Measurements from ENCODE around the gene MMP27. TPM values are rescaled to one million over a fixed set of nuclear protein-coding genes. Genes with fewer than 3 reads are reported as not detected.
"Not testable (repeated sequence)": the region's sequence is repeated elsewhere in the genome, so short reads cannot be mapped to it uniquely, and the experiment has no call there.

The MMP27 gene, protein sequence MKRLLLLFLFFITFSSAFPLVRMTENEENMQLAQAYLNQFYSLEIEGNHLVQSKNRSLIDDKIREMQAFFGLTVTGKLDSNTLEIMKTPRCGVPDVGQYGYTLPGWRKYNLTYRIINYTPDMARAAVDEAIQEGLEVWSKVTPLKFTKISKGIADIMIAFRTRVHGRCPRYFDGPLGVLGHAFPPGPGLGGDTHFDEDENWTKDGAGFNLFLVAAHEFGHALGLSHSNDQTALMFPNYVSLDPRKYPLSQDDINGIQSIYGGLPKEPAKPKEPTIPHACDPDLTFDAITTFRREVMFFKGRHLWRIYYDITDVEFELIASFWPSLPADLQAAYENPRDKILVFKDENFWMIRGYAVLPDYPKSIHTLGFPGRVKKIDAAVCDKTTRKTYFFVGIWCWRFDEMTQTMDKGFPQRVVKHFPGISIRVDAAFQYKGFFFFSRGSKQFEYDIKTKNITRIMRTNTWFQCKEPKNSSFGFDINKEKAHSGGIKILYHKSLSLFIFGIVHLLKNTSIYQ
- total RNA-seq = not detected

GRCh38 chr11:102705626-102706025 is at the start of gene MMP27:
MMP27 (minus strand) TSS chr11:102705769; CDS start chr11:102705714, 55 bp downstream.
- H3K27ac Mint-ChIP-seq = no peak within 1 kb of the TSS
- CTCF ChIA-PET = no interaction called here
- no peak within 1 kb of the TSS for H3K4me3 Mint-ChIP-seq

DNA sequence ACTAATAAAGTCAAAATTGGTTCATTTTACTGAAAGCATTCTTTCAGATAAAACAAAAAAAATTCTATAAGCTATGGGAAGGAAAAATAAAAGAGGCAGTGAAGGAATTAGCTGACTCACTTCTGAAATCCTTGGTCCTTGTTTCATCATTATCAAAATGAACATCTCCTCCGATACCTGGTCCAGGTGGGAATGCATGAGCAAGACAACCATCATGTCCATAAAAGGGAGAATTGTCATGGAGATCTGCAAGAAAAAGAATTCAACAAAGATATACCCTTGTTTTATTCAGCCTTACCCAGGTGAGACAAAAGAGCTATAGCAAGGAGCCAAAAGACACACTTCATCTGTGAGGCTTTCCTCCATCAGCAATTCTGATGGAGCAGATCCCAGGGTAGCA is 47.7 kb upstream of the MMP27 start:
- peaks cover 4% of the 10 kb centered on the region for H3K9me3 Mint-ChIP-seq
- no peak overlapping the region for H3K27ac Mint-ChIP-seq
- no peaks in the 10 kb centered on the region for H3K4me1 Mint-ChIP-seq (ENCODE audit: low read depth)
- H3K27me3 Mint-ChIP-seq (ENCODE audit: low read depth) = peaks cover 14% of the 10 kb centered on the region
- CTCF ChIA-PET = no interaction called here
- no peaks in the 10 kb centered on the region for H3K36me3 Mint-ChIP-seq (ENCODE audit: low read depth)
- no peak for DNase-seq
- intact Hi-C loops (cut with micrococcal nuclease) = no loop called here
- H3K4me3 Mint-ChIP-seq = no peak overlapping the region

More at GRCh38 chr11:102705626-102706025, at the start of gene MMP27:
- intact Hi-C loops (cut with micrococcal nuclease) = no loop called here
- H3K9me3 Mint-ChIP-seq = no peaks in the 10 kb centered on the region
- no peak for DNase-seq
- H3K36me3 Mint-ChIP-seq (ENCODE audit: low read depth) = no peaks in the 10 kb centered on the region
- H3K4me1 Mint-ChIP-seq (ENCODE audit: low read depth) = no peaks in the 10 kb centered on the region
- H3K27me3 Mint-ChIP-seq (ENCODE audit: low read depth) = peaks cover 1% of the 10 kb centered on the region

GRCh38 chr11:102751673-102752072 is 46.1 kb upstream of the MMP27 start:
- H3K27ac Mint-ChIP-seq = no peak overlapping the region
- CTCF ChIA-PET = no interaction called here
- H3K36me3 Mint-ChIP-seq (ENCODE audit: low read depth) = no peaks in the 10 kb centered on the region
- peaks cover 5% of the 10 kb centered on the region for H3K9me3 Mint-ChIP-seq
- DNase-seq = no peak
- H3K4me1 Mint-ChIP-seq (ENCODE audit: low read depth) = no peaks in the 10 kb centered on the region
- intact Hi-C loops (cut with micrococcal nuclease) = no loop called here
- no peak overlapping the region for H3K4me3 Mint-ChIP-seq
- H3K27me3 Mint-ChIP-seq (ENCODE audit: low read depth) = peaks cover 6% of the 10 kb centered on the region

GRCh38 chr11:102749101-102749722 is 43.6 kb upstream of the MMP27 start:
- CTCF ChIA-PET = interaction anchor here (1.8 kb wide), 1 partner anchor 16 kb away, joined by 5 read pairs; no protein-coding TSS in a partner anchor
- no peak for DNase-seq
- no peaks in the 10 kb centered on the region for H3K36me3 Mint-ChIP-seq (ENCODE audit: low read depth)
- H3K4me1 Mint-ChIP-seq (ENCODE audit: low read depth) = no peaks in the 10 kb centered on the region
- no peak overlapping the region for H3K4me3 Mint-ChIP-seq
- intact Hi-C loops (cut with micrococcal nuclease) = no loop called here
- H3K27ac Mint-ChIP-seq = no peak overlapping the region
- H3K27me3 Mint-ChIP-seq (ENCODE audit: low read depth) = peaks cover 4% of the 10 kb centered on the region
- peaks cover 7% of the 10 kb centered on the region for H3K9me3 Mint-ChIP-seq

DNA sequence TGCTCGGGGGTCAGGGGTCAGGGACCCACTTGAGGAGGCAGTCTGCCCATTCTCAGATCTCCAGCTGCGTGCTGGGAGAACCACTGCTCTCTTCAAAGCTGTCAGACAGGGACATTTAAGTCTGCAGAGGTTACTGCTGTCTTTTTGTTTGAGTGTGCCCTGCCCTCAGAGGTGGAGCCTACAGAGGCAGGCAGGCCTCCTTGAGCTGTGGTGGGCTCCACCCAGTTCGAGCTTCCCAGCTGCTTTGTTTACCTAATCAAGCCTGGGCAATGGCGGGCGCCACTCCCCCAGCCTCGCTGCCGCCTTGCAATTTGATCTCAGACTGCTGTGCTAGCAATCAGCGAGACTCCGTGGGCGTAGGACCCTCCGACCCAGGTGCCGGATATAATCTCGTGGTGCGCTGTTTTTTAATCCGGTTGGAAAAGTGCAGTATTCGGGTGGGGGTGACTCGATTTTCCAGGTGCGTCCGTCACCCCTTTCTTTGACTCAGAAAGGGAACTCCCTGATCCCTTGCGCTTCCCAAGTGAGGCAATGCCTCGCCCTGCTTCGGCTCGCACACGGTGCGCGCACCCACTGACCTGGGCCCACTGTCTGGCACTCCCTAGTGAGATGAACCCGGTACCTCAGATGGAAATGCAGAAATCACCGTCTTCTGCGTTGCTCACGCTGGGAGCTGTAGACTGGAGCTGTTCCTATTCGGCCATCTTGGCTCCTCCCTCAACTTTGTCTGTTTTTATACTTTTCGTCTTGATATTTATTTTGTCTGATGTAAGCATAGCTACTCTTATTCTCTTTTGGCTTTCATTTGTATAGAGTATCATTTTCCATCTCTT is 41.4 kb upstream of the MMP27 start:
- H3K36me3 Mint-ChIP-seq (ENCODE audit: low read depth); H3K4me1 Mint-ChIP-seq (ENCODE audit: low read depth); H3K27me3 Mint-ChIP-seq (ENCODE audit: low read depth); CTCF ChIA-PET; H3K27ac Mint-ChIP-seq; H3K4me3 Mint-ChIP-seq; DNase-seq; intact Hi-C loops (cut with micrococcal nuclease); H3K9me3 Mint-ChIP-seq: not testable (repeated sequence)

- H3K9me3 Mint-ChIP-seq = no peaks in the 10 kb centered on the region
- intact Hi-C loops (cut with micrococcal nuclease) = loop anchor here (5.0 kb wide), 2 partner anchors 58 to 868 kb away; no protein-coding TSS in a partner anchor
- H3K27me3 Mint-ChIP-seq (ENCODE audit: low read depth) = peaks cover 4% of the 10 kb centered on the region
- no peaks in the 10 kb centered on the region for H3K36me3 Mint-ChIP-seq (ENCODE audit: low read depth)
- H3K27ac Mint-ChIP-seq = no peak overlapping the region
- H3K4me3 Mint-ChIP-seq = no peak overlapping the region
- no peak for DNase-seq
- CTCF ChIA-PET = interaction anchor here (0.7 to 2.1 kb wide), 5 partner anchors 28 to 212 kb away, joined by 3 to 13 read pairs (median 3); no protein-coding TSS in a partner anchor
- no peaks in the 10 kb centered on the region for H3K4me1 Mint-ChIP-seq (ENCODE audit: low read depth)
Observed at GRCh38 chr11:102734650-102735049, 29.1 kb upstream of the MMP27 start.

DNA sequence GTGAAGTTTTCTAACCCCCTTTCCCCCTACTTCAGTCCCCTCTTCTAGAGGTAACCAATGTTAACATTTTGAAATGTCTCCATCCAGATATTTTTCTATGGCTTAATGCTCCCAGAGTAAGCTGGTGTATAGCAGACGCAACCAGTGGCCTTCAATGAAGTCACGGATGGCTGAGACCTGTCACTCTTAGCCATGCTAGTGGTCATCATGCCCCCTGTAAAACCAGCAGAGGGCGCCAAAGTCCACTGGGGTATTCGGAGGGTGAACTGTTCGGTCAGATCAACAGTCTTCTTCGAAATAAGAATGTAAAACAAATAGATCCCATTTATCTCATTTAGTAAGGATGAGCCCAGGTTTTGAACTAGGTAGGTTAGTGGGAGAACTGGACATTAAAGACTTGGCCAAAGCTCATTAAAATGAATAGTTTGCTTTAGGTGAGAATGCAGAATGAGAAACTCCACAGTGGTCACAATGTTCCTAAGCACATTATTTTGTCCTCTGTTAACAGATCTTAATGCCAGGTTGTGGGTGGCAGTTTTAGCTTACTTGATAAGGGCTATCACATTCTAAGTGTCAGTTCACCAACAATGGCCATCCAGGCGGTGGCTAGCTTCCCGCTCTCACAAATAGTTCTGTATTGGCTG is 27.8 kb upstream of the MMP27 start:
- peak; percentile 77 for DNase-seq
- CTCF ChIA-PET = interaction anchor here (1.2 to 2.1 kb wide), 4 partner anchors 16 to 208 kb away, joined by 3 to 13 read pairs (median 4); no protein-coding TSS in a partner anchor
- Mint-ChIP-seq H3K36me3 (ENCODE audit: low read depth) (no peaks in the 10 kb centered on the region), H3K9me3 (no peaks in the 10 kb centered on the region), H3K27me3 (ENCODE audit: low read depth) (peaks cover 4% of the 10 kb centered on the region), H3K4me3 (no peak overlapping the region), H3K4me1 (ENCODE audit: low read depth) (no peaks in the 10 kb centered on the region), H3K27ac (no peak overlapping the region)
- intact Hi-C loops (cut with micrococcal nuclease) = loop anchor here (1.0 to 5.0 kb wide), 5 partner anchors 47 to 869 kb away; partner anchors contain the start of gene MMP10

DNA sequence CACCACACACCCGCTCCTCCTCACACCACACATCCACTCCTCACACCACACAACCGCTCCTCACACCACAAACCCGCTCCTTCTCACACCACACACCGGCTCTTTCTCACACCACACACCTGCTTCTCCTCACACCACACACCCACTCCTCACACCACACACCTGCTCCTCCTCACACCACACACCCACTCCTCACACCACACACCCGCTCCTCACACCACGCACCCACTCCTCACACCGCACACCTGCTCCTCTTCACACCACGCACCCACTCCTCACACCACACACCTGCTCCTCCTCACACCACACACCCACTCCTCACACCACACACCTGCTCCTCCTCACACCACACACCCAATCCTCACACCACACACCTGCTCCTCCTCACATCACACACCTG is 25.4 kb upstream of the MMP27 start:
- H3K9me3 Mint-ChIP-seq; H3K4me1 Mint-ChIP-seq (ENCODE audit: low read depth); DNase-seq; CTCF ChIA-PET; H3K27ac Mint-ChIP-seq; H3K36me3 Mint-ChIP-seq (ENCODE audit: low read depth); H3K4me3 Mint-ChIP-seq; H3K27me3 Mint-ChIP-seq (ENCODE audit: low read depth): not testable (repeated sequence)
- intact Hi-C loops (cut with micrococcal nuclease) = loop anchor here (5.0 kb wide), 2 partner anchors 61 to 871 kb away; no protein-coding TSS in a partner anchor

- intact Hi-C loops (cut with micrococcal nuclease) = loop anchor here (5.0 kb wide), 2 partner anchors 62 to 872 kb away; no protein-coding TSS in a partner anchor
- no peak for DNase-seq
- Mint-ChIP-seq H3K27me3 (ENCODE audit: low read depth) (peaks cover 4% of the 10 kb centered on the region), H3K4me3 (no peak overlapping the region), H3K4me1 (ENCODE audit: low read depth) (no peaks in the 10 kb centered on the region), H3K9me3 (no peaks in the 10 kb centered on the region), H3K36me3 (ENCODE audit: low read depth) (no peaks in the 10 kb centered on the region), H3K27ac (no peak overlapping the region)
- CTCF ChIA-PET = no interaction called here
Observed at GRCh38 chr11:102729849-102730815, 24.6 kb upstream of the MMP27 start.

GRCh38 chr11:102727890-102728289 is 22.3 kb upstream of the MMP27 start:
- DNase-seq = no peak
- Mint-ChIP-seq H3K4me3 (no peak overlapping the region), H3K9me3 (no peaks in the 10 kb centered on the region), H3K4me1 (ENCODE audit: low read depth) (no peaks in the 10 kb centered on the region), H3K27ac (no peak overlapping the region), H3K36me3 (ENCODE audit: low read depth) (no peaks in the 10 kb centered on the region), H3K27me3 (ENCODE audit: low read depth) (no peaks in the 10 kb centered on the region)
- intact Hi-C loops (cut with micrococcal nuclease) = no loop called here
- CTCF ChIA-PET = no interaction called here
